Left ventricle myocardium inferior (tissue), 1 donor: Measurements from ENCODE around the gene CHIT1. TPM values are rescaled to one million over a fixed set of nuclear protein-coding genes. Genes with fewer than 3 reads are reported as not detected.

Experiments used
- DNase-seq: peaks from one replicate; pipeline ENCODE4 v3.0.0-alpha.2; 2020
- H3K27ac ChIP-seq: fragments of 200-600 bp; replicated peaks from 2 replicates; pipeline ENCODE4 v1.8.0; 2021
- H3K27me3 ChIP-seq: fragments of 200-600 bp; 2 replicates; pipeline ENCODE4 v1.8.0; 2021; ENCODE audit warnings: low read depth
- H3K36me3 ChIP-seq: fragments of 200-600 bp; 2 replicates; pipeline ENCODE4 v1.8.0; 2021
- H3K4me1 ChIP-seq: fragments of 200-600 bp; 2 replicates; pipeline ENCODE4 v1.8.0; 2021
- H3K4me3 ChIP-seq: fragments of 200-600 bp; 2 replicates; pipeline ENCODE4 v1.8.0; 2021; ENCODE audit warnings: mild to moderate bottlenecking, moderate library complexity
- H3K9me3 ChIP-seq: fragments of 200-600 bp; replicated peaks from 2 replicates; pipeline ENCODE4 v1.8.0; 2021
- CTCF ChIP-seq: fragments of 200-600 bp; IDR thresholded peaks from 2 replicates; pipeline ENCODE4 v1.8.0; 2021; ENCODE audit warnings: antibody characterized with exemption, mild to moderate bottlenecking, borderline replicate concordance
- intact Hi-C: fragments of 100-400 bp; cut with micrococcal nuclease; formaldehyde crosslinking; loops from one replicate; pipeline ENCODE4 v1.11.0; 2022
- total RNA-seq: library from RNA; stranded (reverse); fragmentation: NEBNext Ultra II Directional; extraction: Animal tissue kit (Norgen Biotek cat#: 25700); gene quantifications from one replicate; pipeline ENCODE4 v1.2.1, GENCODE V29; 2021
- donor health status: DM: no; HTN: yes; CAD: no; lungs with severe emphysema.

Gene CHIT1
- total RNA-seq, 1 donor from 2014 or later = not detected

GRCh38 chr1:203183828-203184227, 45.6 kb downstream of the CHIT1 start:
- peaks cover 6% of the 10 kb centered on the region for H3K4me1 ChIP-seq
- no peak for TF ChIP-seq CTCF
- DNase-seq = no peak
- H3K9me3 ChIP-seq = no peaks in the 10 kb centered on the region
- H3K36me3 ChIP-seq = no peaks in the 10 kb centered on the region
- H3K27ac ChIP-seq = no peak overlapping the region
- peaks cover 4% of the 10 kb centered on the region for H3K27me3 ChIP-seq
- intact Hi-C loops = no loop called here
- H3K4me3 ChIP-seq = no peak overlapping the region

- Histone ChIP-seq H3K27ac (no peak overlapping the region), H3K4me3 (no peak overlapping the region), H3K36me3 (no peaks in the 10 kb centered on the region), H3K27me3 (peaks cover 9% of the 10 kb centered on the region), H3K4me1 (peaks cover 6% of the 10 kb centered on the region), H3K9me3 (no peaks in the 10 kb centered on the region)
- intact Hi-C loops = no loop called here
- TF ChIP-seq CTCF = no peak
- DNase-seq = no peak
Observed at GRCh38 chr1:203182387-203182953, 47.0 kb downstream of the CHIT1 start.

GRCh38 chr1:203181586-203182386, 47.7 kb downstream of the CHIT1 start:
- Histone ChIP-seq H3K4me3 (no peak overlapping the region), H3K4me1 (peaks cover 4% of the 10 kb centered on the region), H3K36me3 (no peaks in the 10 kb centered on the region), H3K27ac (no peak overlapping the region), H3K27me3 (peaks cover 11% of the 10 kb centered on the region), H3K9me3 (no peaks in the 10 kb centered on the region)
- TF ChIP-seq CTCF = no peak
- intact Hi-C loops = no loop called here
- DNase-seq = no peak

- DNase-seq = no peak
- TF ChIP-seq CTCF = no peak
- no peak overlapping the region for H3K4me3 ChIP-seq
- no peaks in the 10 kb centered on the region for H3K9me3 ChIP-seq
- no peaks in the 10 kb centered on the region for H3K36me3 ChIP-seq
- no peaks in the 10 kb centered on the region for H3K4me1 ChIP-seq
- intact Hi-C loops = no loop called here
- no peak overlapping the region for H3K27ac ChIP-seq
- peaks cover 11% of the 10 kb centered on the region for H3K27me3 ChIP-seq
Observed at GRCh38 chr1:203180611-203181330, 48.7 kb downstream of the CHIT1 start.

GRCh38 chr1:203179667-203180005, 49.8 kb downstream of the CHIT1 start:
- peaks cover 18% of the 10 kb centered on the region for H3K27me3 ChIP-seq
- H3K9me3 ChIP-seq = no peaks in the 10 kb centered on the region
- H3K27ac ChIP-seq = no peak overlapping the region
- no peaks in the 10 kb centered on the region for H3K4me1 ChIP-seq
- H3K4me3 ChIP-seq = no peak overlapping the region
- DNase-seq = no peak
- H3K36me3 ChIP-seq = no peaks in the 10 kb centered on the region
- no peak for TF ChIP-seq CTCF
- intact Hi-C loops = no loop called here
